Hepatocyte (in vitro differentiated cells): ENCODE measurements around the gene RPS21.

Source experiments
- CTCF ChIP-seq: fragments of 200-600 bp; sonication (generic); IDR thresholded peaks from 2 replicates; pipeline ENCODE4 v1.5.1; 2016; ENCODE audit warnings: antibody characterized with exemption, mild to moderate bottlenecking; ENCODE audit not compliant: poor library complexity
- EZH2 ChIP-seq: fragments of 200-600 bp; sonication (generic); IDR thresholded peaks from 2 replicates; pipeline ENCODE4 v1.6.1; 2016; ENCODE audit warnings: antibody characterized with exemption, mild to moderate bottlenecking, borderline replicate concordance

GRCh38 chr20:62339647-62340062, 47.2 kb upstream of the RPS21 start:
- TF ChIP-seq CTCF (no peak), EZH2 (no peak)
